HEK293T (cell line): Measurements from ENCODE around the gene MED27.

Experiments used
- BHLHE40 ChIP-seq: fragments of 450-650 bp; IDR thresholded peaks from 2 replicates; pipeline ENCODE4 v1.6.1; 2016; ENCODE audit warnings: mild to moderate bottlenecking, moderate library complexity, borderline replicate concordance
- FOXK2 ChIP-seq: fragments of 450-650 bp; IDR thresholded peaks from 2 replicates; pipeline ENCODE4 v1.6.1; 2016; ENCODE audit warnings: mild to moderate bottlenecking
- FOXM1 ChIP-seq: fragments of 450-650 bp; IDR thresholded peaks from 2 replicates; pipeline ENCODE4 v1.6.1; 2017; ENCODE audit warnings: mild to moderate bottlenecking, borderline replicate concordance
- TARDBP ChIP-seq: fragments of 450-650 bp; IDR thresholded peaks from 2 replicates; pipeline ENCODE4 v1.6.1; 2016

DNA sequence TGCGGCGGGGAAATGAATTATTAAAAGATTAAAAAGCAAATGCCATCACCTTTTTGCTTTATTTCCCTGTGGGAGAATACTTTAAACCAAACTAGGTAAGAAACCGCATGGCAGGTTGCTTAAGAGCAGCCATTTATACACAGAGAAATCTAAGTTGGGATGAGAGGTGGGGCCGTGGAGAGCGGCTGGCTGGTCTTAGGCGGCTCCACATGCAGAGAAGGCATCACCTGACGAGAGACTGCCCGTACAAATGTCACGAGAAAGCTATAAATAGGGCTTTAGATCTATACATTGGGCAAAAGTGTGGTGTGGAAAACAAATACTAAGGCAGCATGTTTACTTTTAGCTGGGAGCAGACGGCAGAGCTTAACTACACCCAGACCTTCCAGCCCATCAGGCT is 39.4 kb downstream of the MED27 start:
- TF ChIP-seq FOXK2 (no peak), FOXM1 (no peak), BHLHE40 (no peak), TARDBP (no peak)
